Measurements from ENCODE around the gene ECE1. TPM values are rescaled to one million over a fixed set of nuclear protein-coding genes. Genes with fewer than 3 reads are reported as not detected.
A peak's percentile ranks its signal among the peaks of the same experiment; 100 is the strongest.
"Not testable (repeated sequence)": the region's sequence is repeated elsewhere in the genome, so short reads cannot be mapped to it uniquely, and the experiment has no call there.

Gene ECE1
- total RNA-seq, 1 experiment from 2014 or later: 192 TPM

DNA sequence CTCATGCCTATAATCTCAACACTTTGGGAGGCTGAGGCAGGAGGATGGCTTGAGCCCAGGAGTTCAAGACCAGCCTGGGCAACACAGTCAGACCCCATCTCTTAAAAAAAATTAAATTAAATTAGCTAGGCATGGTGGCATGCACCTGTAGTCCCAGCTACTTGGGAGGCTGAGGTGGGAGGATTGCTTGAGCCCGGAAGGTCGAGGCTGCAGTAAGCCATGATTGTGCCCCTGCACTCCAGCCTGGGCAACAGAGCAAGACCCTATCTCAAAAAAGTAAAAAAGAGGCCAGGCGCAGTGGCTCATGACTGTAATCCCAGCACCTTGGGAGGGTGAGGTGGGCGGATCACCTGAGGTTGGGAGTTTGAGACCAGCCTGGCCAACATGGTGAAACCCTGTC, 8.2 kb downstream of the ECE1 start:
- in situ Hi-C loops (cut with HindIII; ENCODE audit: low pct_unique_long_range_greater_than_20kb, low sequenced_read_pairs); CTCF ChIA-PET; H3K9me3 ChIP-seq (ENCODE audit: control insufficient read depth, insufficient read depth, low read depth, low read length); DNase-seq (ENCODE audit: low read depth, low spot score); BruUV-seq (replicated peaks); H3K27ac ChIP-seq (ENCODE audit: low read length); H3K4me3 ChIP-seq (ENCODE audit: low read depth in 2 of 2, low read length in 2 of 2); H3K36me3 ChIP-seq (ENCODE audit: control insufficient read depth, insufficient read depth, low read length); ATAC-seq; H3K27me3 ChIP-seq (ENCODE audit: control insufficient read depth, insufficient read depth, low read length); H3K4me1 ChIP-seq (ENCODE audit: control insufficient read depth, insufficient read depth, low read length); intact Hi-C loops (cut with micrococcal nuclease; ENCODE audit: unreplicated experiment); POLR2A ChIA-PET: not testable (repeated sequence)

GRCh38 chr1:21280482-21280881, 9.8 kb downstream of the ECE1 start:
- ATAC-seq (no peak), DNase-seq (ENCODE audit: low read depth, low spot score) (no peak)
- POLR2A ChIA-PET: no interaction called here
- Histone ChIP-seq H3K4me1 (ENCODE audit: control insufficient read depth, insufficient read depth, low read length) (peaks cover 3% of the 10 kb centered on the region; the same call in 1 of the 2 replicates), H3K27me3 (ENCODE audit: control insufficient read depth, insufficient read depth, low read length) (no peaks in the 10 kb centered on the region), H3K4me3 (ENCODE audit: low read depth in 2 of 2, low read length in 2 of 2) (no peak overlapping the region), H3K36me3 (ENCODE audit: control insufficient read depth, insufficient read depth, low read length) (no peaks in the 10 kb centered on the region), H3K27ac (ENCODE audit: low read length) (peak overlapping the region; percentile 13; the same call in 1 of the 2 replicates), H3K9me3 (ENCODE audit: control insufficient read depth, insufficient read depth, low read depth, low read length) (no peaks in the 10 kb centered on the region)
- CTCF ChIA-PET: no interaction called here
- intact Hi-C loops (cut with micrococcal nuclease; ENCODE audit: unreplicated experiment) (no loop called here), in situ Hi-C loops (cut with HindIII; ENCODE audit: low pct_unique_long_range_greater_than_20kb, low sequenced_read_pairs) (no loop called here)
- no peak for TF ChIP-seq REST (IDR thresholded peaks at IDR 0.05; ENCODE audit: insufficient read depth in 1 of 2, low read depth in 2 of 2, low read length in 1 of 2)
- no TSS peak for BruUV-seq (replicated peaks)

- no TSS peak for BruUV-seq (replicated peaks)
- in situ Hi-C loops (cut with HindIII; ENCODE audit: low pct_unique_long_range_greater_than_20kb, low sequenced_read_pairs) (no loop called here), intact Hi-C loops (cut with micrococcal nuclease; ENCODE audit: unreplicated experiment) (no loop called here)
- no peak overlapping the region for H3K4me3 ChIP-seq (ENCODE audit: low read depth in 2 of 2, low read length in 2 of 2)
- H3K36me3 ChIP-seq (ENCODE audit: control insufficient read depth, insufficient read depth, low read length): no peaks in the 10 kb centered on the region
- peak; percentile 36; the same call in 1 of the 2 replicates for ATAC-seq
- no peaks in the 10 kb centered on the region for H3K27me3 ChIP-seq (ENCODE audit: control insufficient read depth, insufficient read depth, low read length)
- DNase-seq (ENCODE audit: low read depth, low spot score): no peak
- peak overlapping the region; percentile 13; the same call in 1 of the 2 replicates for H3K27ac ChIP-seq (ENCODE audit: low read length)
- H3K9me3 ChIP-seq (ENCODE audit: control insufficient read depth, insufficient read depth, low read depth, low read length): no peaks in the 10 kb centered on the region
- ChIA-PET CTCF (interaction anchor here (0.9 kb wide), 1 partner anchor 10 kb away, joined by 3 read pairs; no protein-coding TSS in a partner anchor), POLR2A (no interaction called here)
- TF ChIP-seq REST (IDR thresholded peaks at IDR 0.05; ENCODE audit: insufficient read depth in 1 of 2, low read depth in 2 of 2, low read length in 1 of 2) (no peak), SIN3A (IDR thresholded peaks at IDR 0.05; ENCODE audit: borderline replicate concordance, insufficient read depth, low read depth, low read length) (no peak), POLR2AphosphoS5 (IDR thresholded peaks at IDR 0.05; ENCODE audit: low read depth, low read length) (no peak), TCF7L2 (IDR thresholded peaks at IDR 0.05; ENCODE audit: low read depth, low read length) (no peak)
- TF ChIP-seq, protein P1, sequence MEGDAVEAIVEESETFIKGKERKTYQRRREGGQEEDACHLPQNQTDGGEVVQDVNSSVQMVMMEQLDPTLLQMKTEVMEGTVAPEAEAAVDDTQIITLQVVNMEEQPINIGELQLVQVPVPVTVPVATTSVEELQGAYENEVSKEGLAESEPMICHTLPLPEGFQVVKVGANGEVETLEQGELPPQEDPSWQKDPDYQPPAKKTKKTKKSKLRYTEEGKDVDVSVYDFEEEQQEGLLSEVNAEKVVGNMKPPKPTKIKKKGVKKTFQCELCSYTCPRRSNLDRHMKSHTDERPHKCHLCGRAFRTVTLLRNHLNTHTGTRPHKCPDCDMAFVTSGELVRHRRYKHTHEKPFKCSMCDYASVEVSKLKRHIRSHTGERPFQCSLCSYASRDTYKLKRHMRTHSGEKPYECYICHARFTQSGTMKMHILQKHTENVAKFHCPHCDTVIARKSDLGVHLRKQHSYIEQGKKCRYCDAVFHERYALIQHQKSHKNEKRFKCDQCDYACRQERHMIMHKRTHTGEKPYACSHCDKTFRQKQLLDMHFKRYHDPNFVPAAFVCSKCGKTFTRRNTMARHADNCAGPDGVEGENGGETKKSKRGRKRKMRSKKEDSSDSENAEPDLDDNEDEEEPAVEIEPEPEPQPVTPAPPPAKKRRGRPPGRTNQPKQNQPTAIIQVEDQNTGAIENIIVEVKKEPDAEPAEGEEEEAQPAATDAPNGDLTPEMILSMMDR (IDR thresholded peaks at IDR 0.05): no peak
- peaks cover 3% of the 10 kb centered on the region; the same call in 1 of the 2 replicates for H3K4me1 ChIP-seq (ENCODE audit: control insufficient read depth, insufficient read depth, low read length)
Observed at GRCh38 chr1:21280011-21280471, 10.2 kb downstream of the ECE1 start.
